Cerebellar nuclear complex (tissue), 1 donor: ENCODE data around the gene CCDC88C.

Experiments used
- DNase-seq, 2 experiments: peaks; one replicate each; lab custom pipeline; 2025; lab: John Stamatoyannopoulos, UW

Gene CCDC88C

GRCh38 chr14:91342206-91342760 is 75.3 kb downstream of the CCDC88C start:
- DNase-seq, result no peak

GRCh38 chr14:91341751-91342154 is 75.9 kb downstream of the CCDC88C start:
- no peak for DNase-seq

GRCh38 chr14:91341334-91341733 is 76.3 kb downstream of the CCDC88C start:
- DNase-seq, result no peak

GRCh38 chr14:91339671-91340369 is 77.8 kb downstream of the CCDC88C start:
- DNase-seq, result no peak

- DNase-seq, result no peak
These were observed 78.5 kb downstream of the CCDC88C start for GRCh38 chr14:91339076-91339475.

GRCh38 chr14:91338379-91338778 is 79.2 kb downstream of the CCDC88C start:
- no peak for DNase-seq

- no peak for DNase-seq
These were observed 79.8 kb downstream of the CCDC88C start for GRCh38 chr14:91337699-91338335.

- no peak for DNase-seq
These were observed 81.5 kb downstream of the CCDC88C start for GRCh38 chr14:91336093-91336450.

GRCh38 chr14:91335191-91336092 is 82.2 kb downstream of the CCDC88C start:
- no peak for DNase-seq

- DNase-seq, result no peak
These were observed 84.0 kb downstream of the CCDC88C start for GRCh38 chr14:91333650-91334039.

- DNase-seq, result no peak
These were observed 84.5 kb downstream of the CCDC88C start for GRCh38 chr14:91332986-91333649.

- no peak for DNase-seq
These were observed 85.2 kb downstream of the CCDC88C start for GRCh38 chr14:91332171-91332985.

GRCh38 chr14:91331721-91332120 is 85.9 kb downstream of the CCDC88C start:
- DNase-seq, result no peak

- no peak for DNase-seq
These were observed 86.8 kb downstream of the CCDC88C start for GRCh38 chr14:91330856-91331255.

GRCh38 chr14:91330096-91330696 is 87.4 kb downstream of the CCDC88C start:
- DNase-seq, result no peak

GRCh38 chr14:91329486-91330014 is 88.1 kb downstream of the CCDC88C start:
- DNase-seq, result no peak

- no peak for DNase-seq
These were observed 89.1 kb downstream of the CCDC88C start for GRCh38 chr14:91328313-91329050.

- no peak for DNase-seq
These were observed 89.8 kb downstream of the CCDC88C start for GRCh38 chr14:91327661-91328312.

- DNase-seq, result no peak
These were observed 90.4 kb downstream of the CCDC88C start for GRCh38 chr14:91327250-91327595.
